ENCODE results near the gene FKBP2.
A peak's percentile ranks its signal among the peaks of the same experiment; 100 is the strongest.

Gene FKBP2

GRCh38 chr11:64265176-64266160, 24.6 kb downstream of the FKBP2 start:
- DNase-seq: no peak

- DNase-seq: no peak
Observed at GRCh38 chr11:64266339-64266738, 25.4 kb downstream of the FKBP2 start.

- DNase-seq: peak; percentile 33
Observed at GRCh38 chr11:64267207-64267945, 26.5 kb downstream of the FKBP2 start.

DNA sequence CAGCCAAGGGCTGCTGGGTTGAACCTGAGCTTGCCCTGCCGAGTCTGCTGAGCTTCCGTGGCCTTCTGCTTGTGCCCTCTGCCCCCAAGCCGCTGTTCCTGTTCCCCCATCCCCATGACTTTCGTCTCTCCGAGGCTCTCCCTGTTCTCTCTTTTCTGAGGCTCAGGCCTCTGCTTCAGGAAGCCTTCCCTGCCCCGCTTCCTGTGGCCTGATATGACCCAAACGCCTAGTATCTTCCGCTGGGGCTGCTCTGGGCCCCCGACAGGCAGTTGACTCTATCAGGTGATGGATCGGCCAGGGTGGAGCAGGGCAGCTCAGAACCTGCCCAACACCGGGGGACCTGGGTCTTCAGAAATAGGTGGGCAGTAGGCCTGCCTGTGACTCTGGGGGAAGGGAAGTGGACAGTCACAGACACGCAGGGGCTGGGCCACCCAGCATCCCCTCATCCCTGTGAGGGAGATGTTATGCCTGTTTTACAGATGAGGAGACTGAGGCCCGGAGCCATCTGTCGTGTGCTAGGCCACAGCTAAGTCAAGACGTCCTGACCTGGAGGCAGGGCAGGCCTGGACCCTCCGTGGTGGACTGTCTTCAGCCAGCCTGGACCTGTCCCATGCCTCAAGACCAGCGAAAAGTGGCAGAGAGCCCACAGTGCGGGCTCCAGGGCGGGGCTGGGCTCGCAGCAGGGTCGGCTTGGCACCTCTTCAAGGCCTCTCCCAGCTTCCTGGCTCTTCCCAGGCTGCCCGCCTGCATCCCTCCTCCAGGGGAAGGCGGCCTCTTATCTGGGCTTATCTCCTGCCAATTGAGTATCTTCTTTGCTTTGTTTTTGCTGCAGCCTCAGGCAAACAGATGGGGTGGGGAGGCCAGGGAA, 27.4 kb downstream of the FKBP2 start:
- no peak for DNase-seq

DNA sequence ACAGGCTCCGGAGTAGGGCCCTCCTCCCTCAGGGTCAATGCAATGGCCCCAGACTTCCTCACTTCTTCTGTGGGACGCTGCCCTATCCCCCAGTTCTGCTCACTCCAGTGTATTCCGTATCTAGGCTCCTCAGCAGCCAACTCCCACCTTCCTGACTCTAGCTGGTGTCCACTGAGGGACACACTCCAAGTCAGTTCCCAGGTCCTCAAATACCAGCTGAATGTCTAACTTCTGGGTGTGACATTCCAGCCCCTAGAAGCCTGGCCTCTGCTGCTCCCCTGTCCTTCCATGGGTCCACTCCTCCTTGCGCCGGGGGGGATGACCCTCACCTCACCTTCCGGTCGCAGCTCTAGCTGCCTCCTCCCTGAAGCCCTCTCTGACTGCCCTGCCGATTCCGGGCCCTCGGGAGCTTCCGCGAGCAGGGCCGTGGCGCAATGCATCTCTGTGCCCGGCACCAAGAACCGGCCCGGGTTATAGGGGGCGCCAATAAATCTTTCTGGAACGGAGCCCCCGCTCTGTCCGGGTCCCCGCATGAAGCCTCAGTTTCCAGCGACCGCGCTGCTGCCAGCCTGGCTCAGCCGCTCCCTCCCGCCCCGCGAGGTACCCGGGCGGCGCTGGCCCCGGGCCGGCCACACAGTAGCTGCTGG, 28.1 kb downstream of the FKBP2 start:
- DNase-seq: no peak

- peak; percentile 90 for DNase-seq
Observed at GRCh38 chr11:64269540-64270220, 28.8 kb downstream of the FKBP2 start.

- DNase-seq: no peak
Observed at GRCh38 chr11:64275031-64275800, 34.3 kb downstream of the FKBP2 start.

GRCh38 chr11:64275841-64276240, 34.9 kb downstream of the FKBP2 start:
- DNase-seq: no peak

GRCh38 chr11:64276653-64277431, 35.9 kb downstream of the FKBP2 start:
- no peak for DNase-seq

GRCh38 chr11:64278576-64279190, 37.8 kb downstream of the FKBP2 start:
- no peak for DNase-seq

- no peak for DNase-seq
Observed at GRCh38 chr11:64281957-64282770, 41.3 kb downstream of the FKBP2 start.

- no peak for DNase-seq
Observed at GRCh38 chr11:64283092-64283491, 42.2 kb downstream of the FKBP2 start.

DNA sequence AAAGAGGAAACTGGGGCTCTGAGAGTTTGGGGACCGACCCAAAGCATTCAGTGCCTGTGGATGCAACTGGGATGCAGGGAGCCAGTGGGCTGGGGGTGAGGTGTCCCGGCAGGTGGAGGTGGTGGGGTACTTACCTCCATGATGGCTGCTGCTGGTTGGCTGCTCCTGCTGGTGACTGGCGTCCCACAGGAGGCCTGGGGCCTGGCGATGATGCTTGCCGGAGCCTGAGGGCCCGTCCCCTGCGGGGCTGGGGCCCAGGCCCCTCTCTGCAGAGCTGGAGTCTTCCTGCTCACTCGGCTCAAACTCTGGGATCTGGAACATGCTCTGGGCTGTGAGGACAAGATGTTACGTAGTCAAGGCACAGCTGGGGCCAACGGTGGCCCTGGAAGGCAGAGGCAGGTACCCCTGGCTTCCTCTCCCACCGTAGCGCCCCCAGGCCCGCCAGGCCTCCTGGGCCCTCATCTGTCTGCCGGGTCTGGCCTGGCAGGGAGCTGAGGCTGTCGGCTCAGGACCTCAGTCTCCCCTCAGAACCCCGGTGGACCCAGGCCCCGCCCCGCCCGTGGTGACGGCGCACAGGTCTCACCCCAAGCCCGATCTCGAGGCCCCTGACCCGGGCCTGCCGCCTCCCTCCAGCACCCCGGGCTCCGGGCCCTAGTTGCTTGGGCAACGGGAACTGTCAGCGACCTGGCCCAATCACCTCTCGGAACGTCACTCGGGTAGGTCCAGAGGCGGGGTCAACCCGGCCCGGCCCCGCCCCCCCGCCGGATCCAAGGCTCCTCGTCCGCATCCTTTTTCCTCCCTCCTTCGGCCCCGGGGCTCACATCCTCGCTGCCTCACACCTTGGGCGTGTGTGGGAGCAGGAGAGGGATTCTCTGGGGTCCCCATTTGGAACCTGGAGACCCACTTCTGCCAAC, 43.4 kb downstream of the FKBP2 start, which contains the start of gene BAD:
Gene BAD, minus strand, starts transcription at position 618 of the 914 bp plus-strand sequence. Its CDS starts 297 bp downstream, at position 321.
- peak; percentile 90 for DNase-seq

GRCh38 chr11:64284962-64285884, 44.3 kb downstream of the FKBP2 start, which contains the start of gene GPR137:
Gene GPR137 (plus strand): TSS chr11:64285848. CDS start chr11:64286525, 677 bp downstream.
- DNase-seq: peak; percentile 83

DNA sequence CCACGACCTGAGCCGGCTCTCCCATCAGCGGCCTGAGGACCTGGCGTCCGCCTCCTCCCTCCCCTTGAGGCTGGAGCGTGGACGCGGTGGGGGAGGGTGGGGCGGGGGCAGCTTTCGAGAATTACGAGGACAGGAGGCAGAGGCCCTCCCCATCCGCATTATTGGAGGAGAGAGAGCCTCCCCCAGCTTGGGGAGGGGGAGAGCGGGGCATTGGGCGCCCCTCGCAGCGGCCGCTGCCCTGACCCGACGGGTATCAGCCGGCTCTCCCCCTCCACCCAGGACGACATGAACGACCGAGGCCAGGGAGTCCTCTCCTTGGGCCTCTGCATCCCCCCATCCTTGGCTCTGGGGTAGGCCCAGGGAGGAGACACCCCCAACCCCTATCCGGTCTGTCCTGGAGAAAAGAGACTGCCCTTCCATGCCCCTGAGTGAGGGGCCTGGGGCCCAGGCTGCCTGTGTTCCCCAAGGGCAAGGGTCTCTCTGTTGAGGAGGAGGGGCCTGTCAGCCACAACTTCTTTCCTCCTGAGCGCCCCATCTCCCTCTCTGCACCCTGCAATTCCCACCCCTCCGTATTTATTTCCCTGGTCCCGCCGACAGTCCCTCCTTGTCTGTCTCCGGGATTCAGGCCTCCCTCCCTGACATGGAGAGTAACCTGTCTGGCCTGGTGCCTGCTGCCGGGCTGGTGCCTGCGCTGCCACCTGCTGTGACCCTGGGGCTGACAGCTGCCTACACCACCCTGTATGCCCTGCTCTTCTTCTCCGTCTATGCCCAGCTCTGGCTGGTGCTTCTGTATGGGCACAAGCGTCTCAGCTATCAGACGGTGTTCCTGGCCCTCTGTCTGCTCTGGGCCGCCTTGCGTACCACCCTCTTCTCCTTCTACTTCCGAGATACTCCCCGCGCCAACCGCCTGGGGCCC, 45.2 kb downstream of the FKBP2 start:
- DNase-seq: no peak

Data from NCI-H2107 (cell line).